ENCODE measurements around the gene SMG9. TPM values are rescaled to one million over a fixed set of nuclear protein-coding genes. Genes with fewer than 3 reads are reported as not detected.

The SMG9 gene
- total and polyA plus RNA-seq, 5 donors = 11.7 to 21.0 (median 15.3) TPM

DNA sequence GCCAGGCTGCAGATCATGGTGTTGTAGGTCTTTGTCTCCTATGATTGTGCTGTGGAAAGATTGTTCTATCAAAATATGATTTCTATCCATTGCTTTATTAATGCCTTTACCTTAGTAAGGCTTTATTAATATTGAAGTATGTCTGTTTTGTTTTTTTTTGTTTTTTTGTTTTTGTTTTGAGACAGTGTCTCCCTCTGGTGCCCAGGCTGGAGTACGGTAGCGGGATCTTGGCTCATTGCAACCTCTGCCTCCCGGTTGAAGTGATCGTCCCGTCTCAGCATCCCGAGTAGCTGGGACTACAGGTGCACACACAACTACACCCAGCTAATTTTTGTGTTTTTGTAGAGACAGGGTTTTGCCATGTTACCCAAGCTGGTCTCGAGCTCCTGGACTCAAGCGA lies 31.2 kb downstream of the SMG9 start:
- DNase-seq = no peak
- intact Hi-C loops (cut with DNase I) = no loop called here
- H3K4me1 ChIP-seq (ENCODE audit: control insufficient read depth, insufficient read depth, low read length) = peaks cover 2% of the 10 kb centered on the region
- H3K9me3 ChIP-seq (ENCODE audit: control insufficient read depth, low read length) = no peaks in the 10 kb centered on the region
- no peak overlapping the region for H3K4me3 ChIP-seq (ENCODE audit: low read length)
- no peak overlapping the region for H3K27ac ChIP-seq (ENCODE audit: low read length)
- no peaks in the 10 kb centered on the region for H3K27me3 ChIP-seq (ENCODE audit: control insufficient read depth, insufficient read depth)
- no peak for ATAC-seq
- 65% methylated on average over 8 of the region's 8 CpGs for WGBS

DNA sequence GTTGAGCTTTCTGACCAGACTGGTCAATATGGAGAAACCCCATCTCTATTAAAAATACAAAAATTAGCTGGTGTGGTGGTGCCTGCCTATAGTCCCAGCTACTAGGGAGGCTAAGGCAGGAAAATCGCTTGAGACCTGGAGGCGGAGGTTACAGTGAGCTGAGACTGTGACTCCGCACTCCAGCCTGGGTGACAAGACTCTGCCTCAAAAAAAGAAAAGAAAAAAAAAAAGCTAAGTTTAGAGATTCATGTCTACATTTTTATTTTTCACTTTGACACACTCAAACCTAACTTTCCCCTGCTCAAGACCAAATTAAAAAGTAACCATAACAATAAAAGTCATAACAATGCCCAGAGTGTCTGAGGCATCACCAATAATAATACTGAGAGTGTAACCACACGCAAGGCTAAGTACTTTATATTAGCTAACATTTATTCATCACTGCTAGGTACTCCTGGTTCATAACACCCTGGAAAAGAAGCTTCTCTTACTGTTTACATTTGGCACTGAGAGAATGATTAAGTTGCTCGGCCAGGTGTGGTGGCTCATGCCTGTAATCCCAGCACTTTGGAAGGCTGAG lies 33.2 kb downstream of the SMG9 start:
- no peaks in the 10 kb centered on the region for H3K9me3 ChIP-seq (ENCODE audit: control insufficient read depth, low read length)
- no peak for ATAC-seq
- no peaks in the 10 kb centered on the region for H3K27me3 ChIP-seq (ENCODE audit: control insufficient read depth, insufficient read depth)
- WGBS = 89% methylated on average over 5 of the region's 5 CpGs
- no peak overlapping the region for H3K4me3 ChIP-seq (ENCODE audit: low read length)
- H3K27ac ChIP-seq (ENCODE audit: low read length) = no peak overlapping the region
- no peak for DNase-seq
- no peaks in the 10 kb centered on the region for H3K4me1 ChIP-seq (ENCODE audit: control insufficient read depth, insufficient read depth, low read length)
- intact Hi-C loops (cut with DNase I) = no loop called here

DNA sequence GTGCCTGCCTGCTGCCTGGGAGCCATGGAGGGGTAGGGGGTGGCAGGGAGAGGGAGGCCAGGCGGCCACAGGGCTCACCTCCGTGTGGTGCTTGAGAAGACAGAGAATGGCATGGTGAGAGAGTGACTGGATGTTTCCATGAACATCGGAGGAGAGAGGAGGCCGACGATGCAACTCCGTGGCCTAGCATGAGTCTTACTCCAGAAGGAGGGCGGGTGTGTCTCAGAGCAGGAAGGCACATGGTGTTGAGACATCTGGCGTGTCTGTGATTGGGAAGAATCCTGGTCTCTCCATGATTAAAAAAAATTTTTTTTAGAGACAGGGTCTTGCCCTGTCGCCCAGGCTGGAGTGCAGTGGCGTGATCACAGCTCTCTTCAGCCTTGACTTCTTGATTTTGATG lies 33.8 kb downstream of the SMG9 start:
- no peaks in the 10 kb centered on the region for H3K4me1 ChIP-seq (ENCODE audit: control insufficient read depth, insufficient read depth, low read length)
- DNase-seq (no peak), ATAC-seq (no peak)
- H3K27ac ChIP-seq (ENCODE audit: low read length) = no peak overlapping the region
- no peaks in the 10 kb centered on the region for H3K9me3 ChIP-seq (ENCODE audit: control insufficient read depth, low read length)
- WGBS = 84% methylated on average over 10 of the region's 10 CpGs
- H3K27me3 ChIP-seq (ENCODE audit: control insufficient read depth, insufficient read depth) = no peaks in the 10 kb centered on the region
- intact Hi-C loops (cut with DNase I) = no loop called here
- H3K4me3 ChIP-seq (ENCODE audit: low read length) = no peak overlapping the region

DNA sequence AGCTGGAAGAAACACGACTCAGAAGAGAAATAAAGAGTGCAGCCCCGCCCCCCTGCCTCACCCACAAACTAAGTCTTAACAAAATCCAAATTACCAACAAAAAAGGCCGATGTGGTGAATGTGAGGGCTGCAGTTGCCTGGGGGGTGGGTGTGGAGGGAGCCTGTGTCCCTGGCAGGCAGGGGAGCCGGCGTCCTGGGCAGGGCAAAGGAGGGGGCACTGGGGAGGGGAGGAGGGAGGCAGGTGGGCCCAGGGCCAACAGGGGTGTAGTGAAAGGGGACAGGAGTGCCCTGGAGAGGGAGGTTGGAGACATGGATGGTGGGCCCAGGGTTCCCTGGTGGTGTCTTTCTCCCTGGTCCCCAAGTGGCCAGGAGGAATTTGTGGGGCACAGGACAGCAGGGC lies 34.8 kb downstream of the SMG9 start:
- no peaks in the 10 kb centered on the region for H3K27me3 ChIP-seq (ENCODE audit: control insufficient read depth, insufficient read depth)
- 68% methylated on average over 5 of the region's 5 CpGs for WGBS
- ATAC-seq (no peak), DNase-seq (no peak)
- H3K4me1 ChIP-seq (ENCODE audit: control insufficient read depth, insufficient read depth, low read length) = no peaks in the 10 kb centered on the region
- no peak overlapping the region for H3K27ac ChIP-seq (ENCODE audit: low read length)
- intact Hi-C loops (cut with DNase I) = no loop called here
- no peaks in the 10 kb centered on the region for H3K9me3 ChIP-seq (ENCODE audit: control insufficient read depth, low read length)
- H3K4me3 ChIP-seq (ENCODE audit: low read length) = no peak overlapping the region

DNA sequence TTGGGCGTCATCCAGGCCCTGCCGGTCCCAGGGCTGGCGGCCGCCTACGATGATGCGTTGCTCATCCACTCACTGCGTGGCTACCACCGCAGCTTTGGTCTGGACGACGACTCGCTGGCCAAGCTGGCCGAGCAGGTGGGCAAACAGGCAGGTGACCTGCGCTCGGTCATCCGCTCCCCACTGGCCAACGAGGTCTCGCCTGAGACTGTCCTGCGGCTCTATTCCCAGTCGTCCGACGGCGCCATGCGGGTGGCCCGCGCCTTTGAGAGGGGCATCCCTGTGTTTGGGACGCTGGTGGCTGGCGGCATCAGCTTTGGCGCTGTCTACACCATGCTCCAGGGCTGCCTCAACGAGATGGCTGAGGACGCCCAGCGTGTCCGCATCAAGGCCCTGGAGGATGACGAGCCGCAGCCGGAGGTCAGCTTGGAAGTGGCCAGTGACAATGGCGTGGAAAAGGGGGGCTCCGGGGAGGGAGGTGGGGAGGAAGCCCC lies 35.3 kb downstream of the SMG9 start:
- ATAC-seq (no peak), DNase-seq (no peak)
- Histone ChIP-seq H3K4me1 (ENCODE audit: control insufficient read depth, insufficient read depth, low read length) (no peaks in the 10 kb centered on the region), H3K27me3 (ENCODE audit: control insufficient read depth, insufficient read depth) (no peaks in the 10 kb centered on the region), H3K4me3 (ENCODE audit: low read length) (no peak overlapping the region), H3K9me3 (ENCODE audit: control insufficient read depth, low read length) (no peaks in the 10 kb centered on the region), H3K27ac (ENCODE audit: low read length) (no peak overlapping the region)
- intact Hi-C loops (cut with DNase I) = no loop called here
- 91% methylated on average over 37 of the region's 37 CpGs for WGBS

DNA sequence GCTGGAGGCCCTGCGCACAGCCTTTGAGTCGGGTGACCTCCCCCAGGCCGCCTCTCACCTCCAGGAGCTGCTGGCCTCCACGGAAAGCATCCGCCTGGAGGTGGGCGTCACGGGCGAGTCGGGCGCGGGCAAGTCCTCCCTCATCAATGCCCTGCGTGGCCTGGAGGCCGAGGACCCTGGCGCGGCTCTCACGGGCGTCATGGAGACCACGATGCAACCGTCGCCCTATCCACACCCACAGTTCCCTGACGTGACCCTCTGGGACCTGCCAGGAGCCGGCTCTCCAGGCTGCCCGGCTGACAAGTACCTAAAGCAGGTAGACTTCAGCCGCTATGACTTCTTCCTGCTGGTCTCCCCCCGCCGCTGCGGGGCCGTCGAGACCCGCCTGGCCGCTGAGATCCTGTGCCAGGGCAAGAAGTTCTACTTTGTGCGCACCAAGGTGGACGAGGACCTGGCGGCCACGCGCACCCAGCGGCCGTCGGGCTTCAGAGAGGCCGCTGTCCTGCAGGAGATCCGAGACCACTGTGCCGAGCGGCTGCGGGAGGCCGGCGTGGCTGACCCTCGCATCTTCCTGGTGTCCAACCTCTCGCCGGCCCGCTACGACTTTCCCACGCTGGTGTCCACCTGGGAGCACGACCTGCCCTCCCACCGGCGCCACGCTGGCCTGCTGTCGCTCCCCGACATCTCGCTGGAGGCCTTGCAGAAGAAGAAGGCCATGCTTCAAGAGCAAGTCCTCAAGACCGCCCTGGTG lies 36.0 kb downstream of the SMG9 start:
- 93% methylated on average over 60 of the region's 60 CpGs for WGBS
- no peaks in the 10 kb centered on the region for H3K27me3 ChIP-seq (ENCODE audit: control insufficient read depth, insufficient read depth)
- intact Hi-C loops (cut with DNase I) = no loop called here
- no peaks in the 10 kb centered on the region for H3K4me1 ChIP-seq (ENCODE audit: control insufficient read depth, insufficient read depth, low read length)
- no peaks in the 10 kb centered on the region for H3K9me3 ChIP-seq (ENCODE audit: control insufficient read depth, low read length)
- H3K27ac ChIP-seq (ENCODE audit: low read length) = no peak overlapping the region
- ATAC-seq (peak in 1 of 2 donors; percentile 15), DNase-seq (no peak)
- H3K4me3 ChIP-seq (ENCODE audit: low read length) = no peak overlapping the region

DNA sequence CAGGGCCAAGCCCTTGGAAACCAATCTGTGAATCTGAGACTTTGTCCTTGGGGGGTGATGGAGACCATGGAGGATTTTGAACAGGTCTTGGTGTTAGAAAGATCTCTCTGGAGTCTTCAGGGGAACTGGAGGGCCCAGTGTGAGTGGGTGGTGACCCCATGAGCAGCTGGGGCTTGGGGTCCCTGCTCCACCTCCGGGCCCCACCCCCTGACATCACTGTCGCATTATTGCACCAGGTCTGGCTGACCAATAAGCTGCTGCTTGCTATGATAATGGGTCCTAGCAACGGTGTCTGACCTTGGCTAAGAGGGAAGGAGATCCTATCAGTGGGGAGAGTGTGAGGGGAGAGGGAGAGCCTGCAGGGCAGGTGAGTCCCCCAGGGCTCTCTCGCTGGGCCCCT lies 39.0 kb downstream of the SMG9 start, which contains the start of gene IRGC:
IRGC (plus strand) TSS at position 301 of the 400 bp plus-strand sequence. CDS start 2,483 bp downstream, outside the sequence.
- no peak for DNase-seq
- no peak for ATAC-seq
- no peaks in the 10 kb centered on the region for H3K9me3 ChIP-seq (ENCODE audit: control insufficient read depth, low read length)
- H3K27me3 ChIP-seq (ENCODE audit: control insufficient read depth, insufficient read depth) = no peaks in the 10 kb centered on the region
- intact Hi-C loops (cut with DNase I) = no loop called here
- 58% methylated on average over 4 of the region's 4 CpGs for WGBS
- no peak within 1 kb of the TSS for H3K27ac ChIP-seq (ENCODE audit: low read length)
- H3K4me3 ChIP-seq (ENCODE audit: low read length) = no peak within 1 kb of the TSS
- H3K4me1 ChIP-seq (ENCODE audit: control insufficient read depth, insufficient read depth, low read length) = no peaks in the 10 kb centered on the region

DNA sequence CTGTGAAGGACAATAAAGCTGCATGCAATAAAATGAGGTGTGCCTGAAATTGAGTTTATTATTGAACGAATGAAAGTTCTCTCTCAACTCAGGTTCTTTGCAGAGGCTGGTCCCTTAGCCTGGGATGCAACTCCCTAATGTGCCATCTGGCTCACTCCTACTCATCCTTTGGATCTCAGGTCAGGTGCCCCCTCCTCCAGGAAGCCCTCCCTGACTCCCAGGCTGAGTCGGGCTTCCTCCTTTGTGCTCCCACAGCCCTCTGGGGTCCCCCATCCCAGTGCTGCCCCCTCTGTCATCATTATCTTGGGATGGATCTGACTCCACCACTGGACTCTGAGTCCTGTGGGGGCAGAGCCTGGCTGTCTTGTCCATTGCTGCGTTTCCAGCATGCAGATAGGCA lies 41.6 kb downstream of the SMG9 start:
- no peak overlapping the region for H3K27ac ChIP-seq (ENCODE audit: low read length)
- no peaks in the 10 kb centered on the region for H3K27me3 ChIP-seq (ENCODE audit: control insufficient read depth, insufficient read depth)
- 71% methylated on average over 3 of the region's 3 CpGs for WGBS
- intact Hi-C loops (cut with DNase I) = no loop called here
- H3K4me1 ChIP-seq (ENCODE audit: control insufficient read depth, insufficient read depth, low read length) = no peaks in the 10 kb centered on the region
- peaks cover 3% of the 10 kb centered on the region for H3K9me3 ChIP-seq (ENCODE audit: control insufficient read depth, low read length)
- H3K4me3 ChIP-seq (ENCODE audit: low read length) = no peak overlapping the region
- DNase-seq (no peak), ATAC-seq (no peak)

DNA sequence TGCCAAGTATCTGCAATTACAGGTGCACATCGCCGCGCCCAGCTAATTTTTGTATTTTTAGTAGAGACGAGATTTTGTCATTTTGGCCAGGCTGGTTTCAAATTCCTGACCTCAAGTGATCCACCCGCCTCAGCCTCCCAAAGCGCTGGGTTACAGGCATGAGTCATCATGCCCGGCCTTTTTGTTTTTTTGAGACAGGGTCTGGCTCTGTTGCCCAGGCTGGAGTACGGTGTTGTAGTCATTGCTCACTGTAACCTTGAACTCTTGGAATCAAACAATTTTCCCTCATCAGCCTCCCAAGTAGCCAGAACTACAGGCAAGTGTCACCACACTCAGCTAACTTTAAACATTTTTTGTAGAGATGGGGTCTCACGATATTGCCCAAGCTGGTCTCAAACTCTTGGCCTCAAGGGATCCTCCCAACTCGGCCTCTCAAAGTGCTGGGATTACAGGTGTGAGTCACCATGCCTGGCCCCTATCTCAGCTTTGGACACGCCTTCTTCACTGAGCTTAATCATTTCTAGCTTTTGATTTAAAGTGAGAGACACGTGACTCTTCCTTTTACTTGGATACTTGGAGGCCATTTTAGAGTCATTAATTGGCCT lies 42.9 kb downstream of the SMG9 start:
- no peak overlapping the region for H3K4me3 ChIP-seq (ENCODE audit: low read length)
- no peaks in the 10 kb centered on the region for H3K4me1 ChIP-seq (ENCODE audit: control insufficient read depth, insufficient read depth, low read length)
- intact Hi-C loops (cut with DNase I) = no loop called here
- WGBS = 75% methylated on average over 12 of the region's 12 CpGs
- H3K27ac ChIP-seq (ENCODE audit: low read length) = no peak overlapping the region
- H3K27me3 ChIP-seq (ENCODE audit: control insufficient read depth, insufficient read depth) = no peaks in the 10 kb centered on the region
- ATAC-seq = no peak
- no peak for DNase-seq
- H3K9me3 ChIP-seq (ENCODE audit: control insufficient read depth, low read length) = peaks cover 3% of the 10 kb centered on the region

DNA sequence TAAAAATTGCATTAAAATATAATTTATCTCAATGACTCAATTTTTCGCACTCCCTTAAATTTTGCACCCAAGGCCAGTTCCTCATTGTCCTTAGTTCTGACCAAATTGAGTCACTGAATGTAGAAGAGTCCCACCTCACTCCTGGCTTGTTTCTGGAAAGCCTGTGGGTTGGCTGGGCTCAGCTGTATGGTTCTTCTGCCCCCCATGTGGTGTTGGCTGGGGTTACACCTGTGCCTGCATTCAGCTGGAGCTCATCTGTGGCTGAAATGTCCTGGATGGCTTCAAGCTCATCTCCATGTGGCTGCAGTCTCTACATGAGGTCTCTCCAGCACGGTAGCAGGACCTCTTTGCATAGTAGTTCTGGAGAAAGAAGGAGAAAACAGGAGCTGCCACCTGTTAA lies 46.0 kb downstream of the SMG9 start:
- no peak overlapping the region for H3K4me3 ChIP-seq (ENCODE audit: low read length)
- H3K4me1 ChIP-seq (ENCODE audit: control insufficient read depth, insufficient read depth, low read length) = no peaks in the 10 kb centered on the region
- WGBS = 65% methylated on average over 2 of the region's 2 CpGs
- H3K9me3 ChIP-seq (ENCODE audit: control insufficient read depth, low read length) = peaks cover 3% of the 10 kb centered on the region
- no peaks in the 10 kb centered on the region for H3K27me3 ChIP-seq (ENCODE audit: control insufficient read depth, insufficient read depth)
- DNase-seq (no peak), ATAC-seq (no peak)
- H3K27ac ChIP-seq (ENCODE audit: low read length) = no peak overlapping the region
- intact Hi-C loops (cut with DNase I) = no loop called here

DNA sequence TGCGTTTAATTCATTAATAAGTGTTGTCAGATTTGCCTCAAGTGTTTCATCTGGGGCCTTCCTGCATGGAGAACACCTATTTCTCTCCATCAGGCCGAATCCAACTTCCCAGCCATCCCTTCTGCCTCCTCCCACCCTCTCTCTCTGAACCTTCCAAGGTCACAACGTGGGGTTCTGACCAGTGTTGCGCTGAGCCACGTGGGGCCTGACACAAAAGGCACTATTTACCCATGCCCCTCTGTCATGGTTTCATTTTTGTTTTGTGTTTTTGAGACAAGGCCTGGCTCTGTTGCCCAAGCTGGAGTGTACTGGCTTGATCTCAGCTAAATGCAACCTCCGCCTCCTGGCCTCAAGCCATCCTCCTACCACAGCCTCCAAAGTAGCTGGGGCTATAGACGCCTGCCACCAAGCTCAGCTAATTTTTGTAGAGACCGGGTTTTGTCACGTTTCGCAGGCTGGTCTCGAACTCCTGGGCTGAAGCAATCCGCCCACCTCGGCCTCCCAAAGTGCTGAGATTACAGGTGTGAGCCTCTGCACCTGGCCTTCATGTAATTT lies 47.5 kb downstream of the SMG9 start:
- no peak for ATAC-seq
- Histone ChIP-seq H3K9me3 (ENCODE audit: control insufficient read depth, low read length) (peaks cover 3% of the 10 kb centered on the region), H3K4me1 (ENCODE audit: control insufficient read depth, insufficient read depth, low read length) (no peaks in the 10 kb centered on the region), H3K4me3 (ENCODE audit: low read length) (no peak overlapping the region), H3K27ac (ENCODE audit: low read length) (no peak overlapping the region), H3K27me3 (ENCODE audit: control insufficient read depth, insufficient read depth) (no peaks in the 10 kb centered on the region)
- intact Hi-C loops (cut with DNase I) = no loop called here
- WGBS = 79% methylated on average over 13 of the region's 13 CpGs
- no peak for DNase-seq
